Panc1 (cell line): ENCODE measurements around the gene KIF1A. TPM values are rescaled to one million over a fixed set of nuclear protein-coding genes. Genes with fewer than 3 reads are reported as not detected.
"Not testable (repeated sequence)": the region's sequence is repeated elsewhere in the genome, so short reads cannot be mapped to it uniquely, and the experiment has no call there.

Experiments
- ATAC-seq: fragments of 200-7000 bp; cut with Tn5 transposase; 2 replicates; pipeline ENCODE4 v1.9.1; 2020; ENCODE audit warnings: mild to moderate bottlenecking, moderate library complexity
- BruUV-seq: library from RNA; stranded (reverse); fragments of 400-500 nt; replicated peaks from 2 replicates; lab custom pipeline; 2021; lab: Mats Ljungman, UMichigan
- CTCF ChIA-PET: fragments of 300-600 bp; sonication (Branson Sonifier 250); formaldehyde crosslinking; loops from one replicate; lab custom pipeline; 2022; ENCODE audit warnings: antibody characterized with exemption; lab: Charles Lee
- POLR2A ChIA-PET: fragments of 300-600 bp; sonication (Branson Sonifier 250); formaldehyde crosslinking; loops from one replicate; lab custom pipeline; 2022; ENCODE audit warnings: antibody characterized with exemption; lab: Charles Lee
- DNase-seq: peaks from one replicate; pipeline ENCODE4 v3.0.0-alpha.2; 2010; ENCODE audit warnings: low read depth, low spot score
- H3K27ac ChIP-seq: 2 replicates; pipeline ENCODE4 v1.5.1; 2011; ENCODE audit warnings: mild to moderate bottlenecking, low read length, inconsistent platforms
- H3K27me3 ChIP-seq: fragments of 200-500 bp; sonication (Bioruptor generic); 2 replicates; pipeline ENCODE4 v1.6.0; 2014; ENCODE audit warnings: low read length, inconsistent platforms; ENCODE audit not compliant: control insufficient read depth, insufficient read depth
- H3K36me3 ChIP-seq: fragments of 200-500 bp; sonication (Bioruptor generic); 2 replicates; pipeline ENCODE4 v1.5.1; 2014; ENCODE audit warnings: inconsistent platforms, mild to moderate bottlenecking, low read length, moderate library complexity; ENCODE audit not compliant: control insufficient read depth, insufficient read depth
- H3K4me1 ChIP-seq: 2 replicates; pipeline ENCODE4 v1.5.1; 2011; ENCODE audit warnings: inconsistent platforms, mild to moderate bottlenecking, low read length, moderate library complexity; ENCODE audit not compliant: control insufficient read depth, insufficient read depth
- H3K4me3 ChIP-seq, 2 experiments: 2 replicates each; pipeline ENCODE4 v1.5.1; 2011 to 2012; ENCODE audit warnings: low read depth in 2 of 2, low read length in 2 of 2, mild to moderate bottlenecking in 2 of 2, inconsistent platforms in 1 of 2, moderate library complexity in 1 of 2
- H3K9me3 ChIP-seq: fragments of 200-500 bp; sonication (Bioruptor generic); 2 replicates; pipeline ENCODE4 v1.5.1; 2014; ENCODE audit warnings: low read depth, mild to moderate bottlenecking, inconsistent platforms, low read length, moderate library complexity; ENCODE audit not compliant: control insufficient read depth, insufficient read depth
- CTCF ChIP-seq: fragments of 450-650 bp; IDR thresholded peaks from 2 replicates; pipeline ENCODE4 v1.5.1; 2017; ENCODE audit warnings: mild to moderate bottlenecking
- POLR2AphosphoS5 ChIP-seq: IDR thresholded peaks from 2 replicates; pipeline ENCODE4 v1.6.1; 2012; ENCODE audit warnings: mild to moderate bottlenecking, low read depth, low read length, moderate library complexity
- REST ChIP-seq, 2 experiments: IDR thresholded peaks; 2 replicates each; pipeline ENCODE4 v1.6.1; 2011 to 2012; ENCODE audit warnings: low read depth in 2 of 2, control low read depth in 1 of 2, low read length in 1 of 2, mild to moderate bottlenecking in 1 of 2, moderate library complexity in 1 of 2; ENCODE audit not compliant: insufficient read depth in 1 of 2
- SIN3A ChIP-seq: IDR thresholded peaks from 2 replicates; pipeline ENCODE4 v1.6.1; 2012; ENCODE audit warnings: low read depth, mild to moderate bottlenecking, low read length, moderate library complexity, borderline replicate concordance; ENCODE audit not compliant: insufficient read depth
- TCF7L2 ChIP-seq: IDR thresholded peaks from 2 replicates; pipeline ENCODE4 v1.6.1; 2011; ENCODE audit warnings: mild to moderate bottlenecking, low read depth, low read length, inconsistent platforms
- in situ Hi-C: cut with HindIII; loops from 2 replicates; pipeline ENCODE4 v1.10.0; 2016; ENCODE audit warnings: low sequenced_read_pairs, low pct_unique_long_range_greater_than_20kb
- intact Hi-C: fragments of 100-400 bp; cut with micrococcal nuclease; formaldehyde crosslinking; loops from one replicate; pipeline ENCODE4 v1.10.0; 2022; ENCODE audit not compliant: unreplicated experiment
- total RNA-seq: library from RNA; stranded (reverse); gene quantifications from one replicate; pipeline ENCODE4 v1.2.1, GENCODE V29; 2021; ENCODE audit not compliant: unreplicated experiment

KIF1A gene
- total RNA-seq, 1 experiment from 2014 or later = 132 TPM

DNA sequence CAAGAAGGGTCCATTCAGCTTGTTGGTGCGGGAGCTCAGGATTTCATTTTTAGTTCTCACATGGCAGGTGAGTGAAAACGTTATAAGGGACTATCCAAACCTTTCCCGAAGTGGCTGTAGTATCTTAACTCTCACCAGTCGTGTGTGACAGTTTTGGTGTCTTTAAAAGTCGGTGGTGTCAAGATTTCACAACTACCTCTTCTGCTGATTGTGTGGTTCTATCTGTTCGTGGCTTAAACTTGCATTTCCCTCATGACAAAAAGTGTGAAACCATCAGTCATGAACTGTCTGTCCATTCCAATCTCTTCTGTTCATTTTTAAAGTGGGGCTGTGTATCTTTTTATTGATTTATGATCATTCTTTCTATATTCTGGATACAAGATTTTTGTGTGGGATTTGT is 133.6 kb downstream of the KIF1A start:
- Histone ChIP-seq H3K36me3 (no peaks in the 10 kb centered on the region), H3K27me3 (no peaks in the 10 kb centered on the region), H3K27ac (no peak overlapping the region), H3K9me3 (no peaks in the 10 kb centered on the region), H3K4me3 (no peak overlapping the region), H3K4me1 (no peaks in the 10 kb centered on the region)
- in situ Hi-C loops = no loop called here
- DNase-seq (no peak), ATAC-seq (no peak)
- ChIA-PET CTCF (no interaction called here), POLR2A (no interaction called here)
- no peak for TF ChIP-seq TCF7L2
- intact Hi-C loops = no loop called here
- no TSS peak for BruUV-seq

DNA sequence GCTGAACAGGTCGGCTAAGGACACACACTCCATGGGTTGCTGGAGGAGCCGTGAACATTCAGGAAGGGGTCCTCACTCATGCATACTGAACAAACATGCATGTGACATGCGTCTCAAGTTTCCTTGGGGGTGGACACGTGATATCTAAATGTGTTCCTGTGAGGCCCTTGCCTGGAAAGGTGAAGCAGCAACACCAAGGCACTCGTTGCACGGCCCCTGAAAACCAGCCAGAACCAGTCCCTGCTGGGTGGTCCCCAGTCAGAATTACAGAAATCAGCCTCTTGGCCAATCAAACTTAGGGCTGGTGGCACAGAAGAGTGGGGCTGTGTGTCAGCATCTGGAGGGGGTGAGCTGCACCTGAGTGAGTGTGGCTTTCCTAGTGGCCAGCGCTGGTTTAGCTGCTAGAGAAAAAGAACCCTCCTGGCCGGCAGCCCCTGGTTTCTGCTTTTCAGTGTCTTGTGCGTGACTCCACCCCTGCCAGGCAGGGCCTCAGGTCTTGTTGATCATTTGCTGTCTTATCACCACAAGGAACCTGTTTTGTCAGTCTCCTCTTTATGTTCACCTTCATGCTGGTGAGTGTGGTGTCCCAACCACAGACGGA is 134.1 kb downstream of the KIF1A start:
- intact Hi-C loops = no loop called here
- ChIA-PET POLR2A (no interaction called here), CTCF (no interaction called here)
- in situ Hi-C loops = no loop called here
- Histone ChIP-seq H3K36me3 (no peaks in the 10 kb centered on the region), H3K27ac (no peak overlapping the region), H3K4me1 (no peaks in the 10 kb centered on the region), H3K4me3 (no peak overlapping the region), H3K27me3 (no peaks in the 10 kb centered on the region), H3K9me3 (no peaks in the 10 kb centered on the region)
- DNase-seq (no peak), ATAC-seq (no peak)
- TF ChIP-seq CTCF (no peak), TCF7L2 (no peak), POLR2AphosphoS5 (no peak), SIN3A (no peak), REST (IDR thresholded peaks at IDR 0.05; ENCODE audit: insufficient read depth in 1 of 2, low read depth in 2 of 2, low read length in 1 of 2) (no peak)
- no TSS peak for BruUV-seq

- H3K27ac ChIP-seq, intact Hi-C loops, H3K27me3 ChIP-seq, CTCF ChIA-PET, H3K9me3 ChIP-seq, H3K4me1 ChIP-seq, H3K36me3 ChIP-seq, DNase-seq, POLR2A ChIA-PET, H3K4me3 ChIP-seq, BruUV-seq, in situ Hi-C loops, ATAC-seq: not testable (repeated sequence)
Measured at GRCh38 chr2:240683980-240684728, 135.9 kb downstream of the KIF1A start.

DNA sequence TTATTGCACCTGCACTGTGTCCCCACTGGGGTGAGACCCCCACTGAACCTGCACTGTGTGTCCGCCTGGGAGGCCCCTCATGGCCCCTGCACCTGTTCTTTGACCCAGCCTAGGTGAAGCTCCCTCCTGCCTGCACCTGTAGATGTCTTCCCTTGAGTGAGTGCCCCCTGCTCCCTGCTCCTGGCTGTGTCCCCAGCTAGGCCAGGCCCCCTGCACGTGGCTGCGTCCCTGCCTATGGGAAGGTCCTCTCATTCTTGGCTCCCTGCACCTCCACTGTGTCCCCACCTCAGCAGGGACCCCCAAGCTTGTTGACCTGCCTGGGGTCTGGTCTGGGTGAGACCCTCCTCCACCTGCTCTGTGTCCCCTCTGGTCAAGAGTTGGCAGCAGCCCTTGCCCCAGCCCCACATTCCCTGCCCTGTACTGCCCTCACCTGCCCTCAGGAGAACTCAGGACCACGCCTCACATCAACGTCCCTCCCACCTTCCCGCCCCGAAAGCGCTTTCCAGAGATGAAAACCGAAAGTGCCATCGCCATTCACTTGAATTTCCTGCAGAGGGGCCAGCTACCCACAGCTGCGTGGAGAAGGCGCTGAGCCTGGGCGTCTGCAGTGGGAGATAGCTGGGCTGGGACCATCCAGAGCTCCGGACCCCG is 136.6 kb downstream of the KIF1A start:
- DNase-seq, BruUV-seq, intact Hi-C loops, H3K27ac ChIP-seq, H3K4me3 ChIP-seq, H3K36me3 ChIP-seq, CTCF ChIA-PET, H3K4me1 ChIP-seq, in situ Hi-C loops, POLR2A ChIA-PET, H3K27me3 ChIP-seq, H3K9me3 ChIP-seq, ATAC-seq: not testable (repeated sequence)
